Measurements from ENCODE around the gene PCBP2.

Gene PCBP2

GRCh38 chr12:53493610-53494391 lies 41.9 kb downstream of the PCBP2 start:
- DNase-seq (ENCODE audit: low read depth, low spot score) = no peak
- WGBS (ENCODE audit: insufficient coverage, insufficient read length) = no CpG with 5 or more reads among the region's 11 CpGs
- peaks cover 10% of the 10 kb centered on the region; the same call in 1 of the 2 replicates for H3K4me1 ChIP-seq (ENCODE audit: control insufficient read depth, insufficient read depth, low read length)

GRCh38 chr12:53495903-53496751 lies 44.2 kb downstream of the PCBP2 start:
- Histone ChIP-seq H3K4me1 (ENCODE audit: control insufficient read depth, insufficient read depth, low read length) (peaks cover 10% of the 10 kb centered on the region; the same call in 1 of the 2 replicates), H3K36me3 (ENCODE audit: control insufficient read depth, insufficient read depth, low read length) (no peaks in the 10 kb centered on the region), H3K27ac (ENCODE audit: low read length) (no peak overlapping the region), H3K9me3 (ENCODE audit: control insufficient read depth, insufficient read depth, low read length) (no peaks in the 10 kb centered on the region), H3K27me3 (ENCODE audit: control insufficient read depth, insufficient read depth, low read length) (no peaks in the 10 kb centered on the region), H3K4me3 (ENCODE audit: low read length) (no peak overlapping the region)
- WGBS (ENCODE audit: insufficient coverage, insufficient read length) = no CpG with 5 or more reads among the region's 5 CpGs
- no peak for DNase-seq (ENCODE audit: low read depth, low spot score)

More at GRCh38 chr12:53493610-53494391, 41.9 kb downstream of the PCBP2 start:
- H3K4me3 ChIP-seq (ENCODE audit: low read length) = no peak overlapping the region; the same call in 1 of the 2 replicates
- H3K27ac ChIP-seq (ENCODE audit: low read length) = no peak overlapping the region
- H3K27me3 ChIP-seq (ENCODE audit: control insufficient read depth, insufficient read depth, low read length) = no peaks in the 10 kb centered on the region
- H3K36me3 ChIP-seq (ENCODE audit: control insufficient read depth, insufficient read depth, low read length) = no peaks in the 10 kb centered on the region
- H3K9me3 ChIP-seq (ENCODE audit: control insufficient read depth, insufficient read depth, low read length) = no peaks in the 10 kb centered on the region

- no peaks in the 10 kb centered on the region for H3K9me3 ChIP-seq (ENCODE audit: control insufficient read depth, insufficient read depth, low read length)
- no peak overlapping the region for H3K27ac ChIP-seq (ENCODE audit: low read length)
- no peak overlapping the region for H3K4me3 ChIP-seq (ENCODE audit: low read length)
- peaks cover 13% of the 10 kb centered on the region; the same call in 1 of the 2 replicates for H3K4me1 ChIP-seq (ENCODE audit: control insufficient read depth, insufficient read depth, low read length)
- no peaks in the 10 kb centered on the region for H3K27me3 ChIP-seq (ENCODE audit: control insufficient read depth, insufficient read depth, low read length)
- WGBS (ENCODE audit: insufficient coverage, insufficient read length) = no CpG with 5 or more reads among the region's 1 CpG
- H3K36me3 ChIP-seq (ENCODE audit: control insufficient read depth, insufficient read depth, low read length) = no peaks in the 10 kb centered on the region
- DNase-seq (ENCODE audit: low read depth, low spot score) = no peak
Measured at GRCh38 chr12:53496752-53497032, 44.8 kb downstream of the PCBP2 start.

GRCh38 chr12:53497461-53497860 lies 45.6 kb downstream of the PCBP2 start:
- no peak overlapping the region for H3K27ac ChIP-seq (ENCODE audit: low read length)
- H3K9me3 ChIP-seq (ENCODE audit: control insufficient read depth, insufficient read depth, low read length) = no peaks in the 10 kb centered on the region
- no peaks in the 10 kb centered on the region for H3K27me3 ChIP-seq (ENCODE audit: control insufficient read depth, insufficient read depth, low read length)
- DNase-seq (ENCODE audit: low read depth, low spot score) = no peak
- H3K4me3 ChIP-seq (ENCODE audit: low read length) = no peak overlapping the region
- peaks cover 16% of the 10 kb centered on the region; the same call in 1 of the 2 replicates for H3K4me1 ChIP-seq (ENCODE audit: control insufficient read depth, insufficient read depth, low read length)
- no CpG with 5 or more reads among the region's 3 CpGs for WGBS (ENCODE audit: insufficient coverage, insufficient read length)
- no peaks in the 10 kb centered on the region for H3K36me3 ChIP-seq (ENCODE audit: control insufficient read depth, insufficient read depth, low read length)

- Histone ChIP-seq H3K4me3 (ENCODE audit: low read length) (no peak overlapping the region), H3K9me3 (ENCODE audit: control insufficient read depth, insufficient read depth, low read length) (no peaks in the 10 kb centered on the region), H3K4me1 (ENCODE audit: control insufficient read depth, insufficient read depth, low read length) (peaks cover 16% of the 10 kb centered on the region; the same call in 1 of the 2 replicates), H3K27ac (ENCODE audit: low read length) (no peak overlapping the region), H3K27me3 (ENCODE audit: control insufficient read depth, insufficient read depth, low read length) (no peaks in the 10 kb centered on the region), H3K36me3 (ENCODE audit: control insufficient read depth, insufficient read depth, low read length) (no peaks in the 10 kb centered on the region)
- DNase-seq (ENCODE audit: low read depth, low spot score) = no peak
- WGBS (ENCODE audit: insufficient coverage, insufficient read length) = no CpG with 5 or more reads among the region's 2 CpGs
Measured at GRCh38 chr12:53498235-53498630, 46.3 kb downstream of the PCBP2 start.

GRCh38 chr12:53499266-53500141 lies 47.6 kb downstream of the PCBP2 start, which contains the start of gene MAP3K12:
TSS of gene MAP3K12 (minus strand) at chr12:53499458. CDS start at chr12:53487391, 12,067 bp downstream.
- Histone ChIP-seq H3K27me3 (ENCODE audit: control insufficient read depth, insufficient read depth, low read length) (no peaks in the 10 kb centered on the region), H3K4me3 (ENCODE audit: low read length) (peak within 1 kb of the TSS; percentile 72), H3K4me1 (ENCODE audit: control insufficient read depth, insufficient read depth, low read length) (peaks cover 13% of the 10 kb centered on the region; the same call in 1 of the 2 replicates), H3K36me3 (ENCODE audit: control insufficient read depth, insufficient read depth, low read length) (no peaks in the 10 kb centered on the region; the same call in 1 of the 2 replicates), H3K9me3 (ENCODE audit: control insufficient read depth, insufficient read depth, low read length) (no peaks in the 10 kb centered on the region), H3K27ac (ENCODE audit: low read length) (no peak within 1 kb of the TSS)
- no CpG with 5 or more reads among the region's 51 CpGs for WGBS (ENCODE audit: insufficient coverage, insufficient read length)
- no peak for DNase-seq (ENCODE audit: low read depth, low spot score)

GRCh38 chr12:53500142-53500775 lies 48.4 kb downstream of the PCBP2 start:
- WGBS (ENCODE audit: insufficient coverage, insufficient read length) = no CpG with 5 or more reads among the region's 17 CpGs
- Histone ChIP-seq H3K9me3 (ENCODE audit: control insufficient read depth, insufficient read depth, low read length) (no peaks in the 10 kb centered on the region), H3K4me1 (ENCODE audit: control insufficient read depth, insufficient read depth, low read length) (peaks cover 13% of the 10 kb centered on the region; the same call in 1 of the 2 replicates), H3K36me3 (ENCODE audit: control insufficient read depth, insufficient read depth, low read length) (no peaks in the 10 kb centered on the region; the same call in 1 of the 2 replicates), H3K27ac (ENCODE audit: low read length) (no peak overlapping the region), H3K4me3 (ENCODE audit: low read length) (peak overlapping the region; percentile 42; the same call in 1 of the 2 replicates), H3K27me3 (ENCODE audit: control insufficient read depth, insufficient read depth, low read length) (no peaks in the 10 kb centered on the region)
- no peak for DNase-seq (ENCODE audit: low read depth, low spot score)

GRCh38 chr12:53500776-53501614 lies 49.1 kb downstream of the PCBP2 start, which contains the start of gene TARBP2:
TSS of gene TARBP2 (plus strand) at chr12:53501283. CDS start at chr12:53501409, 126 bp downstream.
- peaks cover 2% of the 10 kb centered on the region; the same call in 1 of the 2 replicates for H3K36me3 ChIP-seq (ENCODE audit: control insufficient read depth, insufficient read depth, low read length)
- H3K27me3 ChIP-seq (ENCODE audit: control insufficient read depth, insufficient read depth, low read length) = no peaks in the 10 kb centered on the region
- peak; percentile 98 for DNase-seq (ENCODE audit: low read depth, low spot score)
- H3K9me3 ChIP-seq (ENCODE audit: control insufficient read depth, insufficient read depth, low read length) = no peaks in the 10 kb centered on the region
- peaks cover 13% of the 10 kb centered on the region; the same call in 1 of the 2 replicates for H3K4me1 ChIP-seq (ENCODE audit: control insufficient read depth, insufficient read depth, low read length)
- no CpG with 5 or more reads among the region's 74 CpGs for WGBS (ENCODE audit: insufficient coverage, insufficient read length)
- no peak within 1 kb of the TSS for H3K27ac ChIP-seq (ENCODE audit: low read length)
- peak within 1 kb of the TSS; percentile 74; the same call in 1 of the 2 replicates for H3K4me3 ChIP-seq (ENCODE audit: low read length)

Measured in iPS DF 6.9 (cell line).